Mesenchymal stem cell (in vitro differentiated cells and primary cell): ENCODE measurements around the gene ARL5B.
"Not testable (repeated sequence)": the region's sequence is repeated elsewhere in the genome, so short reads cannot be mapped to it uniquely, and the experiment has no call there.

Experiments used
- DNase-seq: peaks from one replicate; pipeline ENCODE4 v3.0.0-alpha.2; 2013
- H2AFZ ChIP-seq: one replicate; pipeline ENCODE4 v1.6.1; 2013; ENCODE audit warnings: low read depth, mild to moderate bottlenecking, control low read depth, inconsistent platforms, low read length, moderate library complexity
- H2AK5ac ChIP-seq: 2 replicates; pipeline ENCODE4 v1.6.1; 2013; ENCODE audit warnings: low read length, moderate library complexity, mild to moderate bottlenecking, inconsistent platforms; ENCODE audit not compliant: severe bottlenecking
- H2BK120ac ChIP-seq: one replicate; pipeline ENCODE4 v1.6.1; 2013; ENCODE audit warnings: low read depth, mild to moderate bottlenecking, inconsistent platforms, low read length, moderate library complexity
- H2BK12ac ChIP-seq, 2 experiments: one replicate each; pipeline ENCODE4 v1.6.1; 2013; ENCODE audit warnings: inconsistent platforms in 2 of 2, low read length in 2 of 2, mild to moderate bottlenecking in 2 of 2, moderate library complexity in 2 of 2, control low read depth in 1 of 2
- H2BK15ac ChIP-seq: one replicate; pipeline ENCODE4 v1.6.1; 2013; ENCODE audit warnings: mild to moderate bottlenecking, low read depth, inconsistent platforms; ENCODE audit not compliant: poor library complexity, severe bottlenecking
- H2BK5ac ChIP-seq: 2 replicates; pipeline ENCODE4 v1.6.1; 2013; ENCODE audit warnings: low read depth, mild to moderate bottlenecking, low read length, control low read depth, inconsistent platforms; ENCODE audit not compliant: poor library complexity, severe bottlenecking
- H3K14ac ChIP-seq, 2 experiments: one replicate each; pipeline ENCODE4 v1.6.1; 2013; ENCODE audit warnings: inconsistent platforms in 2 of 2, low read length in 2 of 2, control low read depth in 1 of 2, mild to moderate bottlenecking in 1 of 2, moderate library complexity in 1 of 2
- H3K18ac ChIP-seq, 2 experiments: one replicate each; pipeline ENCODE4 v1.6.1; 2013; ENCODE audit warnings: inconsistent platforms in 2 of 2, low read length in 2 of 2, control low read depth in 1 of 2, low read depth in 1 of 2, mild to moderate bottlenecking in 1 of 2
- H3K23ac ChIP-seq, 2 experiments: one replicate each; pipeline ENCODE4 v1.6.1; 2013; ENCODE audit warnings: inconsistent platforms in 2 of 2, low read length in 2 of 2, mild to moderate bottlenecking in 2 of 2, moderate library complexity in 2 of 2, control low read depth in 1 of 2
- H3K27ac ChIP-seq: 2 replicates; pipeline ENCODE4 v1.5.1; 2013; ENCODE audit warnings: mild to moderate bottlenecking, moderate library complexity, low read length, control low read depth, inconsistent platforms; ENCODE audit not compliant: poor library complexity, severe bottlenecking
- H3K27me3 ChIP-seq, 2 experiments: 2 replicates each; pipeline versions ENCODE4 v1.6.1 to v1.7.0; 2013; ENCODE audit warnings: low read length in 2 of 2, mild to moderate bottlenecking in 2 of 2, moderate library complexity in 2 of 2, control low read depth in 1 of 2, inconsistent platforms in 1 of 2; ENCODE audit not compliant: control insufficient read depth in 1 of 2, insufficient read depth in 1 of 2
- H3K36me3 ChIP-seq, 2 experiments: 2 replicates each; pipeline versions ENCODE4 v1.6.1 to v1.7.0; 2013; ENCODE audit warnings: low read length in 2 of 2, control low read depth in 1 of 2, inconsistent platforms in 1 of 2, low read depth in 1 of 2, mild to moderate bottlenecking in 1 of 2; ENCODE audit not compliant: insufficient read depth in 2 of 2, control insufficient read depth in 1 of 2
- H3K4ac ChIP-seq, 2 experiments: one replicate each; pipeline ENCODE4 v1.6.1; 2013; ENCODE audit warnings: inconsistent platforms in 2 of 2, low read length in 2 of 2, mild to moderate bottlenecking in 2 of 2, moderate library complexity in 2 of 2, control low read depth in 1 of 2, low read depth in 1 of 2
- H3K4me1 ChIP-seq: 2 replicates; pipeline ENCODE4 v1.6.1; 2013; ENCODE audit warnings: low read depth, low read length, control low read depth; ENCODE audit not compliant: control insufficient read depth, insufficient read depth
- H3K4me2 ChIP-seq: 2 replicates; pipeline ENCODE4 v1.6.1; 2013; ENCODE audit warnings: low read length, mild to moderate bottlenecking, inconsistent platforms; ENCODE audit not compliant: poor library complexity, severe bottlenecking
- H3K4me3 ChIP-seq, 2 experiments: 2 replicates each; pipeline versions ENCODE4 v1.5.1 to v1.7.0; 2013; ENCODE audit warnings: low read length in 2 of 2, mild to moderate bottlenecking in 2 of 2, control low read depth in 1 of 2, low read depth in 1 of 2; ENCODE audit not compliant: insufficient read depth in 1 of 2
- H3K79me1 ChIP-seq: replicated peaks from 2 replicates; pipeline ENCODE4 v1.6.1; 2013; ENCODE audit warnings: mild to moderate bottlenecking, control low read depth, low read length, inconsistent platforms; ENCODE audit not compliant: poor library complexity, severe bottlenecking
- H3K9ac ChIP-seq: 2 replicates; pipeline ENCODE4 v1.7.0; 2013; ENCODE audit warnings: mild to moderate bottlenecking, low read length, moderate library complexity
- H3K9me3 ChIP-seq: 2 replicates; pipeline ENCODE4 v1.7.0; 2013; ENCODE audit warnings: mild to moderate bottlenecking, low read length; ENCODE audit not compliant: control insufficient read depth
- H4K8ac ChIP-seq: one replicate; pipeline ENCODE4 v1.6.1; 2013; ENCODE audit warnings: inconsistent platforms, mild to moderate bottlenecking, low read length, moderate library complexity
- H4K91ac ChIP-seq: one replicate; pipeline ENCODE4 v1.6.1; 2013; ENCODE audit warnings: mild to moderate bottlenecking, low read length, inconsistent platforms
- WGBS: methylation state at CpG from one replicate; pipeline ENCODE4 v1.1.7; 2013; ENCODE audit warnings: mixed read lengths; 5-methylcytosine and 5-hydroxymethylcytosine counted together

Gene ARL5B

GRCh38 chr10:18625886-18626285 is 33.3 kb upstream of the ARL5B start:
- H3K9me3 ChIP-seq, result no peaks in the 10 kb centered on the region
- 17% methylated on average over 1 of the region's 5 CpGs for WGBS
- no peak overlapping the region for H3K18ac ChIP-seq
- H3K4me1 ChIP-seq, result peaks cover 2% of the 10 kb centered on the region
- H3K14ac ChIP-seq, result no peak overlapping the region
- H3K27ac ChIP-seq, result no peak overlapping the region
- H4K8ac ChIP-seq, result no peak overlapping the region
- H2AK5ac ChIP-seq, result no peak overlapping the region
- no peak overlapping the region for H3K4ac ChIP-seq
- H3K9ac ChIP-seq, result no peak overlapping the region
- H2BK15ac ChIP-seq, result no peak overlapping the region
- H3K36me3 ChIP-seq, result peaks cover 0 to 8% of the 10 kb centered on the region in 2 experiments
- H3K23ac ChIP-seq, result no peak overlapping the region
- H3K4me3 ChIP-seq, result no peak overlapping the region
- DNase-seq, result peak; percentile 66
- no peak overlapping the region for H3K4me2 ChIP-seq
- no peak overlapping the region for H2AFZ ChIP-seq
- H3K79me1 ChIP-seq, result no peaks in the 10 kb centered on the region
- no peak overlapping the region for H2BK120ac ChIP-seq
- no peaks in the 10 kb centered on the region for H3K27me3 ChIP-seq
- H2BK12ac ChIP-seq, result no peak overlapping the region
- H2BK5ac ChIP-seq, result no peak overlapping the region
- no peak overlapping the region for H4K91ac ChIP-seq

GRCh38 chr10:18627452-18628018 is 31.7 kb upstream of the ARL5B start:
- WGBS, result 4% methylated on average over 25 of the region's 25 CpGs
- H3K27me3 ChIP-seq, H3K4me1 ChIP-seq, H2BK12ac ChIP-seq, H2BK5ac ChIP-seq, H3K9me3 ChIP-seq, H2BK15ac ChIP-seq, H2AK5ac ChIP-seq, H3K23ac ChIP-seq, H3K79me1 ChIP-seq, H3K36me3 ChIP-seq: not testable (repeated sequence)
- peak; percentile 72 for DNase-seq
- H3K4me2 ChIP-seq, result peak overlapping the region; percentile 63
- peak overlapping the region; percentile 90 for H4K91ac ChIP-seq
- H3K4me3 ChIP-seq, result peak overlapping the region; percentile 67 to 80
- H3K9ac ChIP-seq, result peak overlapping the region; percentile 89
- peak overlapping the region; percentile 70 to 89 for H3K18ac ChIP-seq
- peak overlapping the region; percentile 87 for H4K8ac ChIP-seq
- peak overlapping the region; percentile 59 for H3K27ac ChIP-seq
- peak overlapping the region in 1 of 2 experiments; percentile 48 for H3K14ac ChIP-seq
- peak overlapping the region in 1 of 2 experiments; percentile 69 for H3K4ac ChIP-seq
- H2AFZ ChIP-seq, result peak overlapping the region; percentile 77
- H2BK120ac ChIP-seq, result peak overlapping the region; percentile 61

GRCh38 chr10:18632500-18632899 is 26.7 kb upstream of the ARL5B start:
- not testable (repeated sequence) for H3K14ac ChIP-seq, H3K23ac ChIP-seq, DNase-seq, H2BK5ac ChIP-seq, H3K18ac ChIP-seq, H3K9ac ChIP-seq, H3K9me3 ChIP-seq, H2BK12ac ChIP-seq, H2BK120ac ChIP-seq, H2AK5ac ChIP-seq, H3K27me3 ChIP-seq, H4K8ac ChIP-seq, H2BK15ac ChIP-seq, H3K79me1 ChIP-seq, H3K27ac ChIP-seq, H3K4me1 ChIP-seq, H3K36me3 ChIP-seq, H3K4me3 ChIP-seq, H3K4ac ChIP-seq, H3K4me2 ChIP-seq, H4K91ac ChIP-seq, H2AFZ ChIP-seq
- WGBS, result no CpG with 5 or more reads among the region's 3 CpGs

- Histone ChIP-seq H2BK120ac (no peak overlapping the region), H3K4ac (no peak overlapping the region), H2BK12ac (no peak overlapping the region), H3K4me1 (no peaks in the 10 kb centered on the region), H4K91ac (no peak overlapping the region), H3K23ac (no peak overlapping the region), H3K14ac (no peak overlapping the region), H2BK5ac (no peak overlapping the region), H3K9ac (no peak overlapping the region), H3K27ac (no peak overlapping the region), H3K18ac (no peak overlapping the region), H3K4me3 (no peak overlapping the region), H2BK15ac (no peak overlapping the region), H3K4me2 (no peak overlapping the region), H4K8ac (no peak overlapping the region), H3K27me3 (no peaks in the 10 kb centered on the region), H3K9me3 (no peaks in the 10 kb centered on the region), H3K79me1 (no peaks in the 10 kb centered on the region), H3K36me3 (no peaks in the 10 kb centered on the region), H2AFZ (no peak overlapping the region), H2AK5ac (no peak overlapping the region)
- DNase-seq, result no peak
- 100% methylated on average over 1 of the region's 4 CpGs for WGBS
Observed at GRCh38 chr10:18635995-18636394, 23.2 kb upstream of the ARL5B start.
